ENCODE data around the gene TALDO1.
"Not testable (repeated sequence)": the region's sequence is repeated elsewhere in the genome, so short reads cannot be mapped to it uniquely, and the experiment has no call there.

Gene TALDO1

GRCh38 chr11:737899-738298, 9.4 kb upstream of the TALDO1 start:
- DNase-seq, result not testable (repeated sequence)

GRCh38 chr11:742156-742546, 5.1 kb upstream of the TALDO1 start:
- no peak for DNase-seq

- no peak for DNase-seq
Observed at GRCh38 chr11:742571-743201, 4.6 kb upstream of the TALDO1 start.

GRCh38 chr11:745428-745827, 1.8 kb upstream of the TALDO1 start:
- DNase-seq, result no peak

GRCh38 chr11:746289-747157, 741 bp upstream of the TALDO1 start:
- DNase-seq, result peak; percentile 59 to 62

GRCh38 chr11:748007-748359, 719 bp downstream of the TALDO1 start:
- DNase-seq, result no peak

- DNase-seq, result no peak
Observed at GRCh38 chr11:749731-750130, 2.5 kb downstream of the TALDO1 start.

- DNase-seq, result no peak
Observed at GRCh38 chr11:760236-760635, 13.0 kb downstream of the TALDO1 start.

- no peak for DNase-seq
Observed at GRCh38 chr11:761526-762108, 14.4 kb downstream of the TALDO1 start.

- peak; percentile 55 to 57 for DNase-seq
Observed at GRCh38 chr11:762421-763072, 15.3 kb downstream of the TALDO1 start.

- DNase-seq, result no peak
Observed at GRCh38 chr11:763073-763463, 15.8 kb downstream of the TALDO1 start.

GRCh38 chr11:763549-764321, 16.5 kb downstream of the TALDO1 start:
- no peak for DNase-seq

GRCh38 chr11:764322-765024, 17.2 kb downstream of the TALDO1 start:
- DNase-seq, result no peak

- peak; percentile 16 to 47 for DNase-seq
Observed at GRCh38 chr11:765025-765801, 17.9 kb downstream of the TALDO1 start.

GRCh38 chr11:765802-766091, 18.5 kb downstream of the TALDO1 start:
- no peak for DNase-seq

- DNase-seq, result no peak
Observed at GRCh38 chr11:766106-766935, 19.1 kb downstream of the TALDO1 start.

- no peak for DNase-seq
Observed at GRCh38 chr11:766936-767210, 19.6 kb downstream of the TALDO1 start.

- DNase-seq, result no peak
Observed at GRCh38 chr11:767238-767637, 20.0 kb downstream of the TALDO1 start.

GRCh38 chr11:769887-770641, 22.8 kb downstream of the TALDO1 start:
- DNase-seq, result no peak

Measured in hippocampal formation (tissue), 2 donors.